Stimulated activated CD8-positive, alpha-beta memory T cell treated with anti-CD3 and anti-CD28 coated beads, Interleukin-7, amount 100 ng/mL, for 48 hours (primary cell): Measurements from ENCODE around the gene DDAH1.
"Not testable (repeated sequence)": the region's sequence is repeated elsewhere in the genome, so short reads cannot be mapped to it uniquely, and the experiment has no call there.

Experiments
- DNase-seq, 2 donors: peaks; one replicate each; pipeline ENCODE4 v3.0.0-alpha.2; 2020; ENCODE audit warnings: low read depth in 1 of 2; ENCODE audit errors: extremely low read depth in 1 of 2

Gene DDAH1

GRCh38 chr1:85361606-85362296, 103.2 kb downstream of the DDAH1 start:
- DNase-seq = no peak

DNA sequence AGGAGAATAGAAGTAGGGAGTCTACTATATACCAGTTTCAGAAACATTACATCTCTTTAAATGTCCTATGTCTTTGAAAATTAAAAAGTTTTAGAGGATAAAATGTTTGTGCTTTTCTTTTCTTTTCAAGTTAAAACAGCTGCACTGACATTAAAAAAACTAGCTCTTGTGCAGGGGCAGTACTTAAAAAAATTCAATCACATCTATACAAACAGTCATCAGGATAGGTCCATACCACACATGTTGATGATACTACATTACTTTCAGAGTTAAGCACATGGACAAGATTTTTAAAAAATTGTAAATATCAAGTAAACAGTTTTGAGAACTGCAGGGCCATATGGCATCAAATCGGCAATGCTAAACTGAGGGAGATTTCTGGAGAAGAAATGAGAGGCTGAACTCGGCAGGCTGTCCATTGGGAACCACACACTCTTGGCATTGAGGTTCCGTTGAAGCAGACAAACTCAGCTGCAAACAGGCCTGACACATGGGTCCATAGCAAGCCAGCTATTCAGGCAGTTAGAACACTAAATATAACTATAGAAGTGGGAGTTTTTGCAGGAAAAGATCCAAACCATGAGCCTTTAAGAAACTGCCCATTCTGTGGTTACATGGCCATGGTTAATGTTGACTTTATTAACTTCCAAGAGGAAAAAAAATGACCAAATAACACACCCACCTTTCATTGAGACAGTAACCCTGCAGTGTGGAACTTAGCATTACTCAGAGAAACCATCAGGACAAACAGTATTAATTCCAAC, 104.0 kb downstream of the DDAH1 start:
- DNase-seq = no peak

- no peak for DNase-seq
These were observed 104.9 kb downstream of the DDAH1 start for GRCh38 chr1:85359874-85360721.

GRCh38 chr1:85358702-85359438, 106.1 kb downstream of the DDAH1 start:
- no peak for DNase-seq

DNA sequence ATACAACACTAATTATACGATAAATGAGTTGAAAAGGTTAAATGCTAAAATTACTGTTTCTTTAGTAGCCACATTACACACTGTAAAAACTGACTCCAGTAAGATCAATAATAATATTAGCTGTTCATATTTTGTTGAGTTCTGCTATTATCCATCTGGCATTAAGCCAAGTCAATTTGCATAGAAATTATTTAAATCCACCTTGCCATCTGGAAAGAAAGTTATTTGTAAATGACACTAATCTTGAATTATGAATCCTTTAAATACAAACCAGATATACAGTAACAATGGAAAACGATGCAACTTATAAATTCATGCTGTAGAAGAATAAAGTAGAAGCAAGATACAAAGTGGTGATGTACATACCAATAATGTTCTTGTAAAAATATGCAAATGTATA, 107.1 kb downstream of the DDAH1 start:
- DNase-seq = no peak

DNA sequence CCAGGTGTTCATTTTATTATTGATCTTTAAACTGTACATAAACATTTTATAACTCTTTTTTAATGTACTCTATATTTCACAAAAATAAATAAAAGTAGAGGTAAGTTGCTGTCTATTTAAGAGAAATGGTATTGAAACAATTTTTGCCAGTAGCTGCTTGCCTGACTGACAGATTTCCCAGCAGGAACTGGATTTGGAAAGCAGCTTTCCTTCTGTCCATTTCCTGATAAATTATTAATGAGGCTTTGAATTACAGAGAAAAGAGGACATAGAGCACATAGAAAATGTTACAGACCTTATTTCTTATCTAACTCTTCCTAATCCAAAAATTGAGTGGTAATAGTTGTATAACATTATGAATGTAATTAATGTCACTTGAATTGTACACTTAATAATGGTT, 108.8 kb downstream of the DDAH1 start:
- no peak for DNase-seq

DNA sequence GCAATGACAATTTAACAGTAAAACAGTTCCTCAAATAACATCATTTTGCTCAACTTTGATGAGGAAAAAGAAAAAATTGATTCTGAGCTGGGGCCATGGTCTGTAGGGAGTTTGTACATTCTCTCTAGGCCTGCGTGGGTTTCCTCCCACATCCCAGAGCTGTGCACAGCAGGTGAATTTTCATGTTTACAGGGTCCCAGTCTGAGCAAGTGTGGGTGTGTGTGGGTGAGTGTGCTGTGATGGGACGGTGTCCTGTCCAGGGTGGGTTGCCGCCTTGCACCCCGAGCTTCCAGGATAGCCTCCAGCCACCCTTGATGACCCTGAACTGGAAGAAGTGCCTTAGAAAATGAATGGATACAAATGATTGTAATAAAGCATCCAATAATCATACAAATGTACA, 112.9 kb downstream of the DDAH1 start:
- DNase-seq = no peak

DNA sequence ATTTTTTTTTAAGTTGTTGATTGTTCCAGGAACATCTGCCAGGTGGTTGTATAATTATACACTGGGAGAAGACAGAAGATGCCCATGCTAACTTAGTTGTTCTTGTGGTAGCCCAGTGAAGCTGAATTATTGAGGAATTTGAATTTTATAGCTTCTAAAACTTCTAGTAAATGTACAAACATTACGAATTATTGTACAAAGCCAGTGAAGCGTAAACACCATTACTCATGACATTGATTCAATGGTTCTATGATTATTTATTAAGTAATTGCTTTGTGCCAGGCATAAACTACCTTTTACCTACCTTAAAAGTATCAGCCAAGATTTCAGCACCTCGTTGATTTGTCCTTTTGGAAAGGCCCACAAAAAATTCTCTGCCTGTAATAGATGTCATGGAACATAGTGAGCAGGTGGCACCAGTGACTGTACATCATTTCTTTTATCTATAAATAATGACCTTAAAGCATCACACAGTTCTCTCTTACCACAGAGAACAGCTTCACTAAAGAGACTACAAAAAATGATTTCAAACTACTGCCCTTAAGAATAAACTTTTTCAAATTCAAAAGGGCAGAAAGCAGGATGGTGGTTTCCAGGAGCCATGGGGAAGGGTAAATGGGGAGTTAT, 113.6 kb downstream of the DDAH1 start:
- DNase-seq = no peak

DNA sequence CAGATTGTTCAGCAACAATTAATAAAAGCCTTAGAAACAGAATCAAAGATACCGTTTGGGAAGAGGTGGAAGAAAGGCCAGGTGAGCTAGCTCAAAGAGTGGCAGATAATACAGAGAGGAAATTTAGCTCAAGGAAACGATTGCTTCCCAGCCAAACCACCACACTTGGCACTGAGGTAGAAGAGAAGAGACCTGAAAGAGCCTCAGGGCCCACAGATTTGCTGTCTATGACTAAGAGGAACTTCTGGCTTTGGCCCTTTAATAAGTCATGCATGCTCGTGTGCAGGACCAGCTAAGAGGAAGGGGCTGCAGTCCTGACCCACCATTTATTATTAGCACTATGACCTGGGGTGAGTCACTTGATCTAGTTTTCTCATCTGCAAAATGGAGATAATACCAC, 115.7 kb downstream of the DDAH1 start:
- DNase-seq = no peak

GRCh38 chr1:85347908-85348307, 117.1 kb downstream of the DDAH1 start:
- DNase-seq = no peak

GRCh38 chr1:85347275-85347674, 117.7 kb downstream of the DDAH1 start:
- DNase-seq = not testable (repeated sequence)

DNA sequence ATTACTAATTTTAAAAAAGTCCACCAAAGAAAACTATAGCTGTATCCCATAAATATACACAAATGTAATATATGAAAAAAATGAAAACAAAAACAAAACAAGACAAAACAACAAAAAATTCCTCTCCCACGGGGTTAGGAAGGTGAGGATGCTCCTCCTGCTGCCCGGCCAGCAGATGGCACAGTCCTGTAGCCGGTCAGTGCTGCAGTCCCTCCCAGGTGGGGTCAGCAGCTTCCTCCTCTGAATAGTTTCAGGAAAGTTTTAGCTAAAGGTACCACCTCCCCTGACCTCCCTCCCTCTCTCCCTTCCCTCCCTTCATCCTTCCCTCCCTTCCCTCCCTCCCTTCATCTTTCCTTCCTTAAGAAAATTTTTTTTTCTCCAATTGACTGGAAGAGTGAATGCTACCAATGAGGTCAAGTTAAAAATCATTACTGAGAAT, 120.7 kb downstream of the DDAH1 start:
- no peak for DNase-seq

GRCh38 chr1:85343612-85344255, 121.2 kb downstream of the DDAH1 start:
- no peak for DNase-seq

DNA sequence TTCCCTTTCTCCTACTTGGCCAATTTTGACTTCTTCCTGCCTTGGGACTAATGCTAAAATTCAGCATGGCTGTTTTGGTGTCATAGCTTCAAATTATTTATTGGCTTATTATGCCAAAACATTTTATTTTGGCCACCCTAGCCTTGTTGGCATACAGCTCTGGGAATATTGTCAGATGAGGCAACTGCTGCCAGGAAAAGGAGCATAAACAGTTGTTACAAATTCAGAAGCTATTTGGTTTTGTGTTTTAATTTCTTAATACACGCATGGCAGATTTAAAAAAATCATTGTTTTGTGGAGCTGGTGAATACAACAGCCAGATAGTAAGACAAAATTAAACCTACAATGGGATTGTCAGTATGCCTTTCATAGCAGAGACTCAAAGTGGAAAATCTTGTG, 121.7 kb downstream of the DDAH1 start:
- DNase-seq = no peak

DNA sequence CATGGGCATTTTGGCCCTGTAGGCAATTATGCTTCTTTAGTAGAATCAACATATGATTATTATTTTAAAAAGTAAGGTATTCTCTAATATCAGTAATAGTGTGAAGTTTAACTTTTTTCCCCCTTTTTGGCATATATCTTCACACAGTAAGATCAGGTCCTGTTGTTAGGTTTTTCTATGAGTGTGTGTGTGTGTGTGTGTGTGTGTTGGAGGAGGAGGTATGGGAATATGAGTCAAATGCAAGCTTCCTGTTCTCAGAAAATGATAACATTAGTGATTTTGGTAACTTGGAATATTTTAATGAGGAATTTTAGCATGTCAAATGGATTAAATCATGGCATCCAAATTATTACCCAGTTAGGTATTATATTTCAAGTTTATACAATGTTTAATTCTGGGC, 122.8 kb downstream of the DDAH1 start:
- DNase-seq = no peak

DNA sequence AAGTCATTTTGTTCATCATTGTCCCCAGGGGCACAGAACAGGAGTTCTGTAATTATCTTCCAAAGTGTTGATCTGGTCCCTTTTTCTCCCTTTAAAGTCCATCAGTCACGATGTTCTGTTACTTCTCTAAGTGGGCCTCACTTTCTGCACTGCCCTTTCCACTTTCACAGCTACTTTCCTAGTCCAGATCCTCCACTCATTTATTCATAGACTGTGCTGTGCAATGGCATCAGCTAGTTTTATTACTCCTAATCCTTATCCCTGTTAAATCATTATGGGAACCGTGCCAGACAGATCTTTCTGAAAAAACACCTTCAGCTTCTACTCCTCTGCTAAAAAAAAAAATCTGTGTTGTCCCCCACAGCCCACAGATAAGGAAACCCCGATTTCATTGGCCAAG, 124.5 kb downstream of the DDAH1 start:
- DNase-seq = no peak

GRCh38 chr1:85339656-85340399, 125.1 kb downstream of the DDAH1 start:
- DNase-seq = no peak

DNA sequence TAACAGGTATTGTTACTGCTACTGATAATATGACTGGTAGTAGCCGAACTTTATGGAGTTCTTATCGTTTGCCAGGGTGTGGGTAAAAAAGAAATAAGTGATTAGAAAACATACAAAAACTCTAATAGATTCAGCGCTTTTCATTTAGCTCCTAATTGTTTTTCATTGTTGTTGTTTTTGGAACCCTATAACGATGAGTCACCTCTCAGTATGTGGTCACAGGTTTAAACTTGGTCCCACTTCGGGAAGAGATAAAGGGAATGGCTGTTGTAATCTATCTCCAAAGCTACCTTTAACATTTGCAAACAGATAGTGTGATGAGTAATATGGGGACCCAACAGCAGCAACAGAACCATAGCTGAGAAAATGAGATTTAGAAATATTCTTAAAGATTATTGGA, 125.9 kb downstream of the DDAH1 start:
- no peak for DNase-seq

- DNase-seq = no peak
These were observed 130.0 kb downstream of the DDAH1 start for GRCh38 chr1:85334962-85335361.
